Neural progenitor cell (in vitro differentiated cells): Measurements from ENCODE around the gene MAGI2.

Source experiments
- EZH2phosphoT487 ChIP-seq: fragments of 200-600 bp; sonication (generic); IDR thresholded peaks from 2 replicates; pipeline ENCODE4 v1.6.1; 2017; ENCODE audit warnings: antibody characterized with exemption
- TF ChIP-seq, protein P1 (sequence below): fragments of 200-600 bp; sonication (generic); IDR thresholded peaks from 2 replicates; pipeline ENCODE4 v1.5.1; 2017; ENCODE audit warnings: antibody characterized with exemption, mild to moderate bottlenecking

DNA sequence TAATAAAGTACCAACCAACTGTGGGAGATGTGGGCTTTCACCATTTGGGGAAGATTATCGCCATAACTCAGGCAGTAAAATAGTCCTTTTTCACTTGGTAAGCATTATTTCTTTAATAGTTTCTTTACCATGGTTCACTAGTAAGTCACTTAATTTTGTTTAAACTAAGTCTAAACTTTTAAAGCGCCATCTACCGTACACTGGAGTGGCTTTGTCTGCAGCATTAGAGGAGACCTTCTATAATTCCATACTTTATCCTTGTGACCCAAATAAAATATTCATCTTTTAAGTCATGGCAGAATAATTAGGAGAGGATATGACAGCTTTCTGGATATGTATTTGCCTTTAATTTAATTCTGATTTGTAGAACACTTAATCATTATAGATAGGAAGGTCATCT, 468.0 kb downstream of the MAGI2 start:
- TF ChIP-seq, protein P1, sequence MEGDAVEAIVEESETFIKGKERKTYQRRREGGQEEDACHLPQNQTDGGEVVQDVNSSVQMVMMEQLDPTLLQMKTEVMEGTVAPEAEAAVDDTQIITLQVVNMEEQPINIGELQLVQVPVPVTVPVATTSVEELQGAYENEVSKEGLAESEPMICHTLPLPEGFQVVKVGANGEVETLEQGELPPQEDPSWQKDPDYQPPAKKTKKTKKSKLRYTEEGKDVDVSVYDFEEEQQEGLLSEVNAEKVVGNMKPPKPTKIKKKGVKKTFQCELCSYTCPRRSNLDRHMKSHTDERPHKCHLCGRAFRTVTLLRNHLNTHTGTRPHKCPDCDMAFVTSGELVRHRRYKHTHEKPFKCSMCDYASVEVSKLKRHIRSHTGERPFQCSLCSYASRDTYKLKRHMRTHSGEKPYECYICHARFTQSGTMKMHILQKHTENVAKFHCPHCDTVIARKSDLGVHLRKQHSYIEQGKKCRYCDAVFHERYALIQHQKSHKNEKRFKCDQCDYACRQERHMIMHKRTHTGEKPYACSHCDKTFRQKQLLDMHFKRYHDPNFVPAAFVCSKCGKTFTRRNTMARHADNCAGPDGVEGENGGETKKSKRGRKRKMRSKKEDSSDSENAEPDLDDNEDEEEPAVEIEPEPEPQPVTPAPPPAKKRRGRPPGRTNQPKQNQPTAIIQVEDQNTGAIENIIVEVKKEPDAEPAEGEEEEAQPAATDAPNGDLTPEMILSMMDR, result no peak
- TF ChIP-seq EZH2phosphoT487, result no peak
